Mucosa of descending colon (tissue), 3 donors: ENCODE data around the gene ASB13. TPM values are rescaled to one million over a fixed set of nuclear protein-coding genes. Genes with fewer than 3 reads are reported as not detected.

Experiments
- ATAC-seq: fragments of 200-7000 bp; cut with Tn5 transposase; one replicate; pipeline ENCODE4 v1.9.1; 2020; ENCODE audit warnings: mild to moderate bottlenecking, moderate library complexity
- DNase-seq, 3 donors: peaks; one replicate each; pipeline ENCODE4 v3.0.0-alpha.2; 2020
- H3K36me3 ChIP-seq: fragments of 200-600 bp; one replicate; pipeline ENCODE4 v1.8.0; 2021; ENCODE audit warnings: low read depth, mild to moderate bottlenecking
- H3K4me1 ChIP-seq: fragments of 200-600 bp; one replicate; pipeline ENCODE4 v1.8.0; 2021; ENCODE audit warnings: low read depth, mild to moderate bottlenecking
- H3K4me3 ChIP-seq: fragments of 200-600 bp; one replicate; pipeline ENCODE4 v1.8.0; 2021; ENCODE audit warnings: mild to moderate bottlenecking
- H3K9me3 ChIP-seq: fragments of 200-600 bp; one replicate; pipeline ENCODE4 v1.8.0; 2021; ENCODE audit warnings: mild to moderate bottlenecking
- intact Hi-C, 2 donors: fragments of 100-400 bp; cut with DNase I in 1 of 2; cut with micrococcal nuclease in 1 of 2; formaldehyde crosslinking; loops; one replicate each; pipeline versions ENCODE4 v1.11.0 to v1.11.1; 2022; cut with DNase I, micrococcal nuclease
- total RNA-seq, 3 donors: library from RNA; stranded (reverse); fragmentation: NEBNext Ultra II Directional in 2 of 3; extraction: Animal tissue kit (Norgen Biotek cat#: 25700) in 2 of 3; gene quantifications; one replicate each; pipeline versions ENCODE4 v1.2.1 to v1.2.4, GENCODE V29; 2021 to 2023
- TF ChIP-seq, protein P1 (sequence below): fragments of 200-600 bp; IDR thresholded peaks from one replicate; pipeline ENCODE4 v1.8.0; 2022; ENCODE audit warnings: antibody characterized with exemption, mild to moderate bottlenecking
- donor health status: DM: no; HTN: no; CAD: no; lungs with moderate emphysema.
- donor health status: DM: no; HTN: no; CAD: no.
- donor health status: DM: no; HTN: yes; CAD: no.

The ASB13 gene
- total RNA-seq, 3 donors from 2014 or later: 34.6 to 76.1 (median 50.5) TPM

DNA sequence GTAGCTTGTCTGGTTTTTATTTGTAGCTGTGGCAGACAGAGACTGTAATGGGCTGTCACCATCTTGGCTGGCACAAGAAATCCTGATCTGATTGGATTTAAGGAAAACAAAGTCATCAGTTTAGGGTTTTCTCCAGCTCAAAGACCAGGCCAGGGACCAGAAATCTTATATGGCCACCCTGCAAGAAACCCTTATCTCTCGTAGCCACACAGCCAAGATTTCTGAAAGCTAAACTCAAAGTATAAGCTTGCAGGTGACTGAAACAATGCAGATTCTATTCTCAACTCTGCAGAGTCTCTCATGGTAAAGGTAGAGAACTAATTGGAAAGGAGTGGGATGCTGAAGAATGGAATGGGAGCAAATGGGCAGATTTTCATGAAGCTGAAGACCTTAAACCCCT, 3.2 kb upstream of the ASB13 start:
- DNase-seq (no peak), ATAC-seq (no peak)
- TF ChIP-seq, protein P1, sequence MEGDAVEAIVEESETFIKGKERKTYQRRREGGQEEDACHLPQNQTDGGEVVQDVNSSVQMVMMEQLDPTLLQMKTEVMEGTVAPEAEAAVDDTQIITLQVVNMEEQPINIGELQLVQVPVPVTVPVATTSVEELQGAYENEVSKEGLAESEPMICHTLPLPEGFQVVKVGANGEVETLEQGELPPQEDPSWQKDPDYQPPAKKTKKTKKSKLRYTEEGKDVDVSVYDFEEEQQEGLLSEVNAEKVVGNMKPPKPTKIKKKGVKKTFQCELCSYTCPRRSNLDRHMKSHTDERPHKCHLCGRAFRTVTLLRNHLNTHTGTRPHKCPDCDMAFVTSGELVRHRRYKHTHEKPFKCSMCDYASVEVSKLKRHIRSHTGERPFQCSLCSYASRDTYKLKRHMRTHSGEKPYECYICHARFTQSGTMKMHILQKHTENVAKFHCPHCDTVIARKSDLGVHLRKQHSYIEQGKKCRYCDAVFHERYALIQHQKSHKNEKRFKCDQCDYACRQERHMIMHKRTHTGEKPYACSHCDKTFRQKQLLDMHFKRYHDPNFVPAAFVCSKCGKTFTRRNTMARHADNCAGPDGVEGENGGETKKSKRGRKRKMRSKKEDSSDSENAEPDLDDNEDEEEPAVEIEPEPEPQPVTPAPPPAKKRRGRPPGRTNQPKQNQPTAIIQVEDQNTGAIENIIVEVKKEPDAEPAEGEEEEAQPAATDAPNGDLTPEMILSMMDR: no peak
- peaks cover 15% of the 10 kb centered on the region for H3K4me1 ChIP-seq
- intact Hi-C loops: no loop called here
- peaks cover 4% of the 10 kb centered on the region for H3K9me3 ChIP-seq
- no peak overlapping the region for H3K4me3 ChIP-seq
- H3K36me3 ChIP-seq: no peaks in the 10 kb centered on the region

DNA sequence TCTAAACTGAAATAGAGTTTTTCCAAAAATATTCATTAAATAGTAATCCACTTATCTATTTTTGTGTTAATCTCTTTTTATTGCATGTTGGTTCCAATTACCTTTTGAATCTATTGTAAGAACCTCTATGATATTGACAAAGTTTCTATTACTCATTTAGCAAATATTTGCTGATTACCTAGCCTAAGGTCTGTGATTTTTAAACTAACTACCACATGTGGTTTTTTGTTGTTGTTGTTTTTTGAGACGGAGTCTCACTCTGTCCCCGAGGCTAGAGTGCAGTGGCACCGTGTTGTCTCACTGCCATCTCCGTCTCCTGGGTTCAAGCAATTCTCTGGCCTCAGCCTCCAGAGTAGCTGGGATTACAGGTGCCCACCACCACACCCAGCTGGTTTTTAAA, 2.0 kb upstream of the ASB13 start:
- no peak for ATAC-seq
- peaks cover 15% of the 10 kb centered on the region for H3K4me1 ChIP-seq
- no peaks in the 10 kb centered on the region for H3K36me3 ChIP-seq
- TF ChIP-seq, protein P1: no peak
- H3K9me3 ChIP-seq: no peaks in the 10 kb centered on the region
- H3K4me3 ChIP-seq: no peak overlapping the region
- no peak for DNase-seq
- intact Hi-C loops: no loop called here

DNA sequence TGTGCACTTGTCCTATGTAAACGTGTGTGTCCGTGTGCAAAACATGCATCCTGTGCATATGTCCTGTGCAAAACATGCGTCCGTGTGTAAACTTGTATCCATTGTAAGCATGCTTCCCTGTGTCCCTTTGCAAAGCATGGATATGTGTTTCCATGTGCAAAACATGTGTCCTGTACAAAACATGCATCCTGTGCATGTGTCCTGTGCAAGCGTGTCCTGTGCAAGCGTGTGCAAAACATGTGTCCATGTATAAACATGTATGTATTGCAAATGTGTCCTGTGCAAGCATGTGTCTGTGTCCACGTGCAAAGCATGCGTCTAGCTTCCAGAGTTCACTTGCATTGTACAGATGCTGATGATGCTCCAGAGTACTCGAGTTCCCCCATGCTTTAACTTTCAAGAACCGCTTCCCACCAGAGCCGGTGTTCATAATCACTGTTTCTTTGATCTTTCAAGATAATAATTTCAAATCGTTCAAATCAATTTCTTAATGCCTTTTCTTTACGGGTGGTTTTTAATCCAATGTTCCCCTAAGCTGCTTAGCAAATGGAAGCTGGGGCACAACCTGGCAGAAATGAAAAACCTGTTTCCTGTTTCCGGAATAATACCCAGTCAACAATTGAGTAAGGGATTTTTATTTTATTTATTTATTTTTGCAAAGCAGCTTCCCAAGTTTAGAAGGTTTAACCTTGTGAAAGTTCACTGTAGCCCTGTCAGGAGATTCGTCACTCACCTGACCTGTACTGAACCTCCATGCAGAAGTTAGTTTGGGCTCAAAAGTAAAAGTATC, 641 bp upstream of the ASB13 start:
- no peaks in the 10 kb centered on the region for H3K36me3 ChIP-seq
- no peaks in the 10 kb centered on the region for H3K9me3 ChIP-seq
- H3K4me3 ChIP-seq: peak overlapping the region; percentile 86
- intact Hi-C loops: no loop called here
- DNase-seq: no peak
- ATAC-seq: no peak
- peaks cover 15% of the 10 kb centered on the region for H3K4me1 ChIP-seq
- TF ChIP-seq, protein P1: no peak

DNA sequence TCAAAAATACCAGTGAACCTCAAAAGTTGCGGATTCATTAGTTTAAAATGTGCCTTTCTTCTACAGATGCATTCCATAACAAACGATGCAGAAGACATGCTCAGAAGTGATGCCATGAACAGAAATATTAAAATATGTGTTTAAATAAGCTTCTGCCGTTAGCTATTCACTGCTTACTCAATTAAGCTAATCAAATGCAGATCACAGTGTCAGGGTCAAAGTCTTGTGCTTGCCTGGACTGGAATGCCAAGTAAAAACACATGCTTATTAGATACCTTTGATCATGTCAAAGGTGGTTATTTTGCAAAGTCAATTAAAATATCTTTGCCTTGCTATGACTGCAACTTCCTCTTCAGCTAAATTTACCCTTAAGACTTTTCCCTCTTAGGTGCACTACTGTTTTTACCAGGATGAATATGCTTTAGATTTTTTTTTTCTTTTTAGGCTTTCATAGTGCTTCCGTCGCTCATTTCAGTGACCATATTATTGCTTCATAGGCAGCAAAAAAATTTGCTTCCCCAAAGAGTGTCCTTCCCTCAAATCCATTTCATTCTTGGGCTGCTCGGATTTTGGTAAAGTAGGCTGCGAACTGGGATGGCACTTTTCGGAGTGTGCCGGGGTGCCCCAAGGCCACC, 905 bp downstream of the ASB13 start:
- DNase-seq (no peak), ATAC-seq (peak; percentile 30)
- H3K36me3 ChIP-seq: no peaks in the 10 kb centered on the region
- H3K4me1 ChIP-seq: peaks cover 22% of the 10 kb centered on the region
- H3K4me3 ChIP-seq: peak overlapping the region; percentile 86
- H3K9me3 ChIP-seq: no peaks in the 10 kb centered on the region
- intact Hi-C loops: no loop called here
- TF ChIP-seq, protein P1: no peak

DNA sequence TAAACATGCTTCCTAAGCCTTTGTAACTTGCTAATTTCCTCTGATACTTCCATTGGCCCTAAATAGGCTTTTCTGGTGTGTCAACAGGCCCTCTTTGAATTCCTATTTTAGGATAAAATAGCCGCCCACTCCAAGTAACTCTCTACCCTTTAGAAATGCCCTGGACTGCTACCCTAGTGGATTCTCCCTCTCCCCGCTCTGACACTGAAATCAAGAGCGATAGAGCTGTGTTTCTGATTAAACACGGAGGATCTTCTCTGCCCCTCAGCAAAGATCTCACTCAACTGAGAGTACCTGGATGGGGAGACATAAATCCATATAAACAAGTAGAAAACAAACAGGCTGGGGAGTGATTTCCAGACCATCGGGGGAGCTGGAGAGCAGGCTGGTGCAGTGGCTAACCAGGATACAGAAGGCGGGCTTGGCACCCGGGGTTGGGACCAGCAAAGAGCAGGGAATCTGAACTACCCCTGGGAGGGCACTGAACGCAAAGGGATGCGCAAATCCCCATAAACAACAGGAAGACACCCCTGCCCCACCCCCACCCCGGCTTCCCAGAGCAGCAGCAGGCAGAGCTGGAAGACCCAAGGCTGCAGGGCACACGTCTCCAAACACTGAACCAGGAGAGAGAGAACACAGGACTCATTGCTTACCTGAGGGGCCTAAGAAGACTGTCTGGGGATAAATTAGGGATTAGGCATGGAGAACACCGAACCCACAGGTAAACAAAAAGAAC, 2.5 kb downstream of the ASB13 start:
- ATAC-seq: no peak
- H3K4me1 ChIP-seq: peaks cover 29% of the 10 kb centered on the region
- H3K36me3 ChIP-seq: no peaks in the 10 kb centered on the region
- H3K9me3 ChIP-seq: no peaks in the 10 kb centered on the region
- H3K4me3 ChIP-seq: no peak overlapping the region
- intact Hi-C loops: no loop called here
- TF ChIP-seq, protein P1: no peak
- no peak for DNase-seq
